ENCODE results near the gene TGFBR3L. TPM values are rescaled to one million over a fixed set of nuclear protein-coding genes. Genes with fewer than 3 reads are reported as not detected.

TGFBR3L gene
- total and polyA plus RNA-seq, 2 of the 13 experiments (the other 11 are each of a cell fraction or from before 2014, with no cell fraction given): 0.20 to 1.0 TPM

GRCh38 chr19:7953576-7953975 lies 38.9 kb downstream of the TGFBR3L start (continued):
- no peak for TF ChIP-seq CSRNP2 (CRISPR knock-in tag; conservative IDR thresholded peaks at IDR 0.05; ENCODE audit: low read depth)
- no peak for TF ChIP-seq HMG20A (CRISPR knock-in tag; IDR thresholded peaks at IDR 0.05; ENCODE audit: borderline replicate concordance)

- CTCF ChIA-PET (ENCODE audit: low intra/inter-chr PET ratio, low total read pairs): no interaction called here
- intact Hi-C loops (cut with micrococcal nuclease; ENCODE audit: unreplicated experiment) (no loop called here), in situ Hi-C loops (cut with HindIII; ENCODE audit: extremely low pct_ligation_motif_present, low pct_unique_long_range_greater_than_20kb) (no loop called here)
- no TSS peak for BruUV-seq (replicated peaks)
- Histone ChIP-seq H3K27me3 (ENCODE audit: control insufficient read depth in 1 of 2, insufficient read depth in 2 of 2, low read length in 2 of 2) (no peaks in the 10 kb centered on the region), H3K9ac (ENCODE audit: insufficient read depth, low read depth, low read length) (no peak overlapping the region), H3K9me3 (ENCODE audit: low read length) (no peaks in the 10 kb centered on the region), H4K20me1 (ENCODE audit: insufficient read depth, low read length) (no peaks in the 10 kb centered on the region), H3K4me1 (ENCODE audit: insufficient read depth, low read length) (peaks cover 15% of the 10 kb centered on the region), H3K27ac (ENCODE audit: extremely low read length, insufficient read depth, low read length) (no peak overlapping the region), H3K79me2 (ENCODE audit: insufficient read depth, low read length) (no peaks in the 10 kb centered on the region), H3K4me2 (ENCODE audit: low read depth, low read length) (no peak overlapping the region), H2AFZ (ENCODE audit: low read length) (no peak overlapping the region), H3K36me3 (replicated peaks in 1 of 2; ENCODE audit: control insufficient read depth in 1 of 2, insufficient read depth in 2 of 2, low read length in 2 of 2) (peaks cover 4 to 14% of the 10 kb centered on the region in 2 experiments; a peak in 4 of 5 replicates), H3K4me3 (replicated peaks in 1 of 3; ENCODE audit: insufficient read depth in 1 of 3, low read depth in 2 of 3, low read length in 3 of 3) (no peak overlapping the region)
- FAIRE-seq: no peak
- peak; percentile 29; the same call in 2 of the 3 replicates for ATAC-seq
- 94% methylated on average over 9 of the region's 11 CpGs for WGBS (ENCODE audit: low lambda C conversion rate)
- no peak for DNase-seq (ENCODE audit: low spot score)
- POLR2A ChIA-PET: no interaction called here
- TF ChIP-seq ZNF382 (CRISPR knock-in tag; IDR thresholded peaks at IDR 0.05; ENCODE audit: borderline replicate concordance) (no peak), RNF2 (conservative IDR thresholded peaks at IDR 0.05; ENCODE audit: low read depth) (no peak), CENPBD1 (CRISPR knock-in tag; IDR thresholded peaks at IDR 0.05; ENCODE audit: borderline replicate concordance, low read depth) (no peak), AKAP8 (CRISPR knock-in tag; IDR thresholded peaks at IDR 0.05) (no peak), ZNF280D (CRISPR knock-in tag; IDR thresholded peaks at IDR 0.05) (no peak), GABPB1 (CRISPR knock-in tag; IDR thresholded peaks at IDR 0.05) (no peak), NPAS2 (CRISPR knock-in tag; IDR thresholded peaks at IDR 0.05; ENCODE audit: borderline replicate concordance) (no peak), IKZF5 (CRISPR knock-in tag; IDR thresholded peaks at IDR 0.05) (no peak), NR0B2 (CRISPR knock-in tag; IDR thresholded peaks at IDR 0.05) (no peak), ZNF326 (CRISPR knock-in tag; IDR thresholded peaks at IDR 0.05; ENCODE audit: borderline replicate concordance) (no peak), CENPX (CRISPR knock-in tag; IDR thresholded peaks at IDR 0.05) (no peak), ZNF839 (CRISPR knock-in tag; IDR thresholded peaks at IDR 0.05; ENCODE audit: borderline replicate concordance) (no peak), RBM22 (optimal IDR thresholded peaks at IDR 0.05; ENCODE audit: low read length) (peak; percentile 45), ZBTB20 (CRISPR knock-in tag; IDR thresholded peaks at IDR 0.05; ENCODE audit: borderline replicate concordance, low read depth) (no peak), POLR2G (IDR thresholded peaks at IDR 0.05; ENCODE audit: low read depth, low read length) (0 out of 2 replicates have a peak, but pooled peaks have one; percentile 20)
Observed at GRCh38 chr19:7955696-7956095, 41.1 kb downstream of the TGFBR3L start.

Data from HepG2 (cell line).